GM12892 (cell line): ENCODE results near the gene CHADL.

Source experiments
- POLR2A ChIP-seq: IDR thresholded peaks from 2 replicates; pipeline ENCODE4 v1.6.1; 2011; ENCODE audit warnings: low read depth, low read length, control low read depth
- POLR2AphosphoS5 ChIP-seq: IDR thresholded peaks from 2 replicates; pipeline ENCODE4 v1.6.1; 2011; ENCODE audit warnings: low read depth, low read length, control low read depth

DNA sequence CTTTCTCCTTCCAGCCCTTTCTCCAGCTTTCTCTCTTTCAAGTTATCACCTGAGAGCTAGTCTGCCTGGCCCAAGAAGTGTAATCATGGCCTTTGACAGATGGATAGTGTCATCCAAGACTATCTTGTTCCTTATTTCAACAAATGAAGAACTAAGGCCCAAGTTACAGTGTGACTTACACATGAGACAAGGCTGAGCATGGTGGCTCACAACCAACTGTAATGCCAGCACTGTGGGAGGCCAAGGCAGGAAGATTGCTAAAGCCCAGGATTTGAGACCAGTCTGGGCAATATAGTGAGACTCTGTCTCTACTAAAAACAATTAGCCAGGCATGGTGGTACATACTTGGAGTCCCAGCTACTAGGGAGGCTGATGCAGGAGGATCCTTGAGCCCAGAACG lies 48.9 kb upstream of the CHADL start:
- TF ChIP-seq POLR2A (no peak), POLR2AphosphoS5 (no peak)
